ENCODE measurements around the gene E2F8.
A peak's percentile ranks its signal among the peaks of the same experiment; 100 is the strongest.
"Not testable (repeated sequence)": the region's sequence is repeated elsewhere in the genome, so short reads cannot be mapped to it uniquely, and the experiment has no call there.

Gene E2F8

GRCh38 chr11:19240420-19241259 lies at the start of gene E2F8:
Gene E2F8 (minus strand): TSS chr11:19240945. CDS start chr11:19240121, 824 bp downstream.
- DNase-seq = peak; percentile 43 to 50 (median 46)

- DNase-seq = no peak
These were observed 49.6 kb upstream of the E2F8 start for GRCh38 chr11:19290356-19290755.

GRCh38 chr11:19288256-19288655 lies 47.5 kb upstream of the E2F8 start:
- DNase-seq = no peak

GRCh38 chr11:19286411-19286810 lies 45.7 kb upstream of the E2F8 start:
- DNase-seq = no peak

GRCh38 chr11:19284881-19285280 lies 44.1 kb upstream of the E2F8 start:
- DNase-seq = no peak

GRCh38 chr11:19283991-19284390 lies 43.2 kb upstream of the E2F8 start:
- no peak for DNase-seq

GRCh38 chr11:19281555-19281954 lies 40.8 kb upstream of the E2F8 start:
- DNase-seq = no peak

GRCh38 chr11:19281041-19281440 lies 40.3 kb upstream of the E2F8 start:
- DNase-seq = no peak

GRCh38 chr11:19279451-19279850 lies 38.7 kb upstream of the E2F8 start:
- no peak for DNase-seq

- DNase-seq = no peak
These were observed 36.4 kb upstream of the E2F8 start for GRCh38 chr11:19276859-19277808.

- DNase-seq = no peak
These were observed 34.8 kb upstream of the E2F8 start for GRCh38 chr11:19275496-19275895.

GRCh38 chr11:19273219-19273618 lies 32.5 kb upstream of the E2F8 start:
- not testable (repeated sequence) for DNase-seq

- DNase-seq = no peak
These were observed 28.2 kb upstream of the E2F8 start for GRCh38 chr11:19268909-19269308.

GRCh38 chr11:19267567-19267966 lies 26.8 kb upstream of the E2F8 start:
- no peak for DNase-seq

- no peak for DNase-seq
These were observed 22.6 kb upstream of the E2F8 start for GRCh38 chr11:19263333-19263732.

- DNase-seq = peak in 3 of 4 experiments; percentile 20 to 35 (median 28)
These were observed 19.0 kb upstream of the E2F8 start for GRCh38 chr11:19259487-19260345.

GRCh38 chr11:19258641-19259230 lies 18.0 kb upstream of the E2F8 start:
- no peak for DNase-seq

- DNase-seq = not testable (repeated sequence)
These were observed 13.7 kb upstream of the E2F8 start for GRCh38 chr11:19254441-19254840.

GRCh38 chr11:19253817-19254216 lies 13.1 kb upstream of the E2F8 start:
- DNase-seq = no peak

- no peak for DNase-seq
These were observed 12.5 kb upstream of the E2F8 start for GRCh38 chr11:19253153-19253745.

- no peak for DNase-seq
These were observed 11.8 kb upstream of the E2F8 start for GRCh38 chr11:19252394-19253152.

All from activated naive CD4-positive, alpha-beta T cell (primary cell).